ENCODE measurements around the gene RSPH6A. TPM values are rescaled to one million over a fixed set of nuclear protein-coding genes. Genes with fewer than 3 reads are reported as not detected.

The RSPH6A gene
- 0.41 TPM in 1 of 2 replicates, not detected in the other for total RNA-seq (2014; rRNA removed; shearing (Covaris generic))

DNA sequence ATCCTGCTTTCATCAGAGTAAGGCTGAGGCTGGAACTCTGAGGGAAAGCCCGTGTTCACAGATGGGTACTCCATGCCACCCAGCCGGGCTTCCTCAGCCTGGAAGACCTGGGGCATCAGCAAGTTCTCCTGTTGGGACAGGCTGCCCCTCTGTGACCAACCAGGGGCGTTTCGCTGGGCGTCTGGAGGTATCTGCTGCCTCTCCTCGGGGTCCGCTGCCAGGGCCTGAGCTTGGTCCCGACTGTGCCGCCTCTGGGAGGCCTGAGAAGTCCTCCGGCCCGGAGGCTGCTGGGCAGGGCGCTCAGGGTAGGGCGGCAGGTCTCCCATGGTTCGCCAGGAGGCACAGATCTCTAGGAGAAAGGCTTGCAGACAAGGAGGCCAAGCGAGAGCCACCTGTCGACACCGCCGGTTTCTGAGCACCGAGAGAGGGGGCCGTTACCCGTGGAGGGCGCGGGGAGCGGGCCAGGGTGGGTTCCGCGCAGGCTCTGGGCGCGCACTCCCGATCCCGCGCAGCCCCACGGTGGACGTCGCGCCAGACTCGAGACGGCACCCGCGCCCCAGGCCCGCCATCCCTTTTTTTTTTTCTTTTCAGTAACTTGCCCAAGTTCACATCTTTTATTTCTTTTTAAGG is at the start of gene RSPH6A:
Gene RSPH6A, minus strand, starts transcription at position 458 of the 630 bp plus-strand sequence. Its CDS starts 132 bp downstream, at position 326.

GRCh38 chr19:45863840-45864628 is 48.9 kb upstream of the RSPH6A start, which contains the start of gene FOXA3:
Gene FOXA3, plus strand, starts transcription at chr19:45864326. Its CDS starts 131 bp downstream, at chr19:45864457.

GRCh38 chr19:45862564-45863334 is 47.6 kb upstream of the RSPH6A start, which contains the start of gene SYMPK:
Gene SYMPK, minus strand, starts transcription at chr19:45863147. Its CDS starts 8,652 bp downstream, at chr19:45854495.

DNA sequence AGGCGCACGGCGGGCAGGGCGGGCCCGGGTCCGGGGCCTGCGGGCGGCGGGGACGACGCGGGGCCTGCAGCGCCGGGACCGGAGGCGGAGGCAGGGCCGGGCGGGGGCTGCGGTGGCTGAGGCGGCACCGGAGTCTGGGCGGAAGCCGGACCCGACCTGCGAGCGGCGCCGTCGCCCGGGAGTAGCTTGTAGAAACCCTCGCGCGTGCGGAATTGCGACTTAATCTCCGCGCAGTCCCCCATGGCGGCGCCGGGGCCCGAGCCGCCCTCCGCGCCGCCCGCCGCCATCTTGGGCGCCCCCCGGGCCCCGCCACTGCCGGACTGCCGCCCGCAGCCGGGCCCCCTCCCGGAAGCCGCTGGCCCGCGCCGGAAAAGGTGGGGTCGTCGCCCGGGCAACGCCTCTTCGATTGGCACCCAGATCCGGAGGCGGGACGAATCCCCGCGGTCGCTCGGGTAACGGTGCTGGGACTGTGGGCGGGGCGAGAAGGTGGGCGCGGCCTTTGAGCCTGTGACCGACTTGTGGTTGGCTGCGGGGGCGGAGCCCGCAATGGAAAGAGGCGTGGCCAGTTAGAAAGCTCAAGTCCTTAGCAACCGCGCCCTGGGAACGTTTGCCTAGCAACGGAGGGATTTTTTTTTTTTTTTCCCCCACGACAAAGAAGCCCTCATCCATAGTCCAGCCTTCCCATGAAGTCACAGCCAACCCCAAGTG is 22.5 kb downstream of the RSPH6A start, which contains the start of gene DMWD:
Gene DMWD, minus strand, starts transcription at position 376 of the 708 bp plus-strand sequence. Its CDS starts 89 bp downstream, at position 287.

DNA sequence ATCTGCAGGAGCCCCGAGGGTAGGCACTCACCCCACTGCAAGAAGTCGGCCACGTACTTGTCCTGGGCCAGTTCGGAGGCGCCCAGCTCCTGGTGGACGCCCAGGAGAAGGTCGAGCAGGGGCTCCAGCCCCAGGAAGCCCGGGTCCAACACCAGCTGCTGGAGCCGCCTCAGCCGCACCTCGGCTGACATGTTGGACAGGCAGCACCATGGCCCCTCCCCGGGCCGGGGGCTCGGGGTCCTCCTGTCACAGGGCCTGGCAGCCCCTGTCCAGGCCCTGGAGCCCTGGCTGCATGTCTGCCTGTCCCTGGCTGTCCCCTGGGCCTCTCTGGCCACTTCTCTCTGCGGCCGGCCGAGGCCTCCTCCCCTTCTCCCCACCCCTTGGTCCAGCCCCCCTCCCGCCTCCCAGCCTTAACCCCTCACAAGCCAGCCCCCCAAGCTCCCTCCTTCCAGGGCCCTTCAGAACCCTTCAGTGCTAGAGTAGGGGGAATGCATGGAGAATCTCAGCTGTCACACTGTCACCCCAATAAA is 32.9 kb downstream of the RSPH6A start, which contains the start of gene DMPK:
Gene DMPK, minus strand, starts transcription at position 329 of the 530 bp plus-strand sequence. Its CDS starts 138 bp downstream, at position 191.

GRCh38 chr19:45768984-45769782 is 45.9 kb downstream of the RSPH6A start, which contains the start of gene SIX5:
Gene SIX5, minus strand, starts transcription at chr19:45769252. Its CDS starts 408 bp downstream, at chr19:45768844.

Other genes starting within 250 kb of the RSPH6A start
- 7.5 and 9.9 TPM in 2 replicates for gene OPA3, start 230.5 kb downstream of the RSPH6A start, total RNA-seq (2014; rRNA removed; shearing (Covaris generic))
- 0.04 and 0.13 TPM in 2 replicates for gene GPR4, start 213.1 kb downstream of the RSPH6A start, total RNA-seq (2014; rRNA removed; shearing (Covaris generic))
- 59.8 and 70.0 TPM in 2 replicates for gene EML2, start 175.9 kb downstream of the RSPH6A start, total RNA-seq (2014; rRNA removed; shearing (Covaris generic))
- 0.03 and 1.2 TPM in 2 replicates for gene GIPR, start 147.1 kb downstream of the RSPH6A start, total RNA-seq (2014; rRNA removed; shearing (Covaris generic))
- 904 and 1,025 TPM in 2 replicates for gene SNRPD2, start 123.4 kb downstream of the RSPH6A start, total RNA-seq (2014; rRNA removed; shearing (Covaris generic))
- gene QPCTL, start 122.6 kb downstream of the RSPH6A start, total RNA-seq (2014; rRNA removed; shearing (Covaris generic)) = 15.0 and 18.7 TPM in 2 replicates
- 23.2 and 31.5 TPM in 2 replicates for gene FBXO46, start 84.4 kb downstream of the RSPH6A start, total RNA-seq (2014; rRNA removed; shearing (Covaris generic))
- gene MEIOSIN, start 81.9 kb downstream of the RSPH6A start, total RNA-seq (2014; rRNA removed; shearing (Covaris generic)) = 0.40 TPM in 1 of 2 replicates, not detected in the other
- gene SIX5, start 46.1 kb downstream of the RSPH6A start, total RNA-seq (2014; rRNA removed; shearing (Covaris generic)) = 22.1 and 24.4 TPM in 2 replicates
- gene DMPK, start 32.8 kb downstream of the RSPH6A start, total RNA-seq (2014; rRNA removed; shearing (Covaris generic)) = 28.1 and 29.7 TPM in 2 replicates
- 73.8 and 79.2 TPM in 2 replicates for gene DMWD, start 22.5 kb downstream of the RSPH6A start, total RNA-seq (2014; rRNA removed; shearing (Covaris generic))
- 75.3 and 87.1 TPM in 2 replicates for gene SYMPK, start 47.8 kb upstream of the RSPH6A start, total RNA-seq (2014; rRNA removed; shearing (Covaris generic))
- not detected in 2 replicates for gene FOXA3, start 49.0 kb upstream of the RSPH6A start, total RNA-seq (2014; rRNA removed; shearing (Covaris generic))
- gene IRF2BP1, start 70.8 kb upstream of the RSPH6A start, total RNA-seq (2014; rRNA removed; shearing (Covaris generic)) = 59.7 and 67.2 TPM in 2 replicates
- gene MYPOP, start 87.3 kb upstream of the RSPH6A start, total RNA-seq (2014; rRNA removed; shearing (Covaris generic)) = 3.3 and 3.5 TPM in 2 replicates
- gene NANOS2, start 99.5 kb upstream of the RSPH6A start, total RNA-seq (2014; rRNA removed; shearing (Covaris generic)) = not detected in 2 replicates
- gene NOVA2, start 158.6 kb upstream of the RSPH6A start, total RNA-seq (2014; rRNA removed; shearing (Covaris generic)) = 0.04 TPM in 1 of 2 replicates, not detected in the other
- gene CCDC61, start 180.2 kb upstream of the RSPH6A start, total RNA-seq (2014; rRNA removed; shearing (Covaris generic)) = 6.5 and 8.3 TPM in 2 replicates
- gene PGLYRP1, start 207.7 kb upstream of the RSPH6A start, total RNA-seq (2014; rRNA removed; shearing (Covaris generic)) = not detected in 2 replicates
- gene IGFL4, start 225.7 kb upstream of the RSPH6A start, total RNA-seq (2014; rRNA removed; shearing (Covaris generic)) = not detected in 2 replicates